ENCODE measurements around the gene TTC7B. TPM values are rescaled to one million over a fixed set of nuclear protein-coding genes. Genes with fewer than 3 reads are reported as not detected.
A peak's percentile ranks its signal among the peaks of the same experiment; 100 is the strongest.

TTC7B gene
- total and polyA plus RNA-seq, 2 of the 8 experiments (the other 6 are each of a cell fraction or from before 2014, with no cell fraction given), result 23.7 to 34.0 TPM

DNA sequence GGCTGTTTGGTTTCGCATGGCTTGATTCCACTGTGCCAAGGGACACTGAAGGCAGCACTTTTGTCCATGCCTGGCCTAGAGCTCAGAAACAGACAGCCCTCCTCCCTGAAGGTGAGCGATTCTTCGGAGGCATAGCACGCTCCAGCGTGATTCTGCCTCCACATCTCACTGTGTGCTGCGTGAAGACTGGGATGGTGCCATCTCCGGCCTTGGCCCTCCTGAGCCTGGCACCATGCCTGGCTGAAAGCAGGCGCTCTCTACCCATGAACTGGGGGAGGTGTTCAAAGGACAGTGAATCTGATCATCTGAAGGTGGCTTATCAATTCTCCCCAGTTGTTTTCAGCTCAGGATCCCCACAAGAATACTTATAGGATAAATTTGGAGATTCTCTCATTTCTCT lies 187.4 kb downstream of the TTC7B start:
- no peak overlapping the region for H3K56ac ChIP-seq (replicated peaks; ENCODE audit: insufficient read length, low read depth, low read length)
- H2AFZ ChIP-seq (ENCODE audit: low read length), result no peak overlapping the region
- no peak overlapping the region for H2AK5ac ChIP-seq (ENCODE audit: low read depth, low read length)
- no peak overlapping the region for H3K4me2 ChIP-seq (ENCODE audit: insufficient read depth in 1 of 2, low read depth in 2 of 2, low read length in 2 of 2)
- H4K20me1 ChIP-seq (replicated peaks in 1 of 2; ENCODE audit: control insufficient read depth in 1 of 2, insufficient read depth in 2 of 2, low read length in 2 of 2), result no peaks in the 10 kb centered on the region
- H4K5ac ChIP-seq (ENCODE audit: insufficient read length, low read depth, low read length), result no peak overlapping the region
- 91% methylated on average over 8 of the region's 8 CpGs; no CpG with 5 or more reads in 1 of the 2 experiments for WGBS, 2 experiments (ENCODE audit: extremely low coverage in 1 of 2, insufficient coverage in 1 of 2, insufficient read length in 1 of 2, insufficient replicate concordance in 2 of 2, low coverage in 1 of 2, low lambda C conversion rate in 2 of 2, missing lambda C conversion rate in 1 of 2)
- H2BK5ac ChIP-seq (ENCODE audit: low read depth, low read length), result no peak overlapping the region
- ChIA-PET POLR2A (ENCODE audit: partially characterized antibody) (interaction anchor here (2.2 kb wide), 1 partner anchor 13 kb away, joined by 7 read pairs; no protein-coding TSS in a partner anchor), CTCF (ENCODE audit: partially characterized antibody) (interaction anchor here (0.6 to 2.1 kb wide), 5 partner anchors 9 to 29 kb away, joined by 3 to 5 read pairs (median 3); no protein-coding TSS in a partner anchor)
- no peaks in the 10 kb centered on the region for H3K9me3 ChIP-seq (ENCODE audit: insufficient read depth in 2 of 2, low read depth in 1 of 2, low read length in 1 of 2)
- H3K14ac ChIP-seq (ENCODE audit: insufficient read length), result no peak overlapping the region
- no peak overlapping the region for H3K27ac ChIP-seq (ENCODE audit: low read depth, low read length)
- TF ChIP-seq, protein P1, sequence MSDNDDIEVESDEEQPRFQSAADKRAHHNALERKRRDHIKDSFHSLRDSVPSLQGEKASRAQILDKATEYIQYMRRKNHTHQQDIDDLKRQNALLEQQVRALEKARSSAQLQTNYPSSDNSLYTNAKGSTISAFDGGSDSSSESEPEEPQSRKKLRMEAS (IDR thresholded peaks at IDR 0.05), result no peak
- TF ChIP-seq, protein P2, sequence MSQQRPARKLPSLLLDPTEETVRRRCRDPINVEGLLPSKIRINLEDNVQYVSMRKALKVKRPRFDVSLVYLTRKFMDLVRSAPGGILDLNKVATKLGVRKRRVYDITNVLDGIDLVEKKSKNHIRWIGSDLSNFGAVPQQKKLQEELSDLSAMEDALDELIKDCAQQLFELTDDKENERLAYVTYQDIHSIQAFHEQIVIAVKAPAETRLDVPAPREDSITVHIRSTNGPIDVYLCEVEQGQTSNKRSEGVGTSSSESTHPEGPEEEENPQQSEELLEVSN (IDR thresholded peaks at IDR 0.05), result no peak
- no peak for TF ChIP-seq SP2 (IDR thresholded peaks at IDR 0.05; ENCODE audit: low read length)
- no peak for TF ChIP-seq BACH1 (IDR thresholded peaks at IDR 0.05; ENCODE audit: low read length)
- no peak for TF ChIP-seq POLR2A (IDR thresholded peaks at IDR 0.05; ENCODE audit: control extremely low read depth in 1 of 2, low read depth in 2 of 2, low read length in 2 of 2)
- no peak for TF ChIP-seq YY1 (IDR thresholded peaks at IDR 0.05; ENCODE audit: low read depth, low read length)
- no peak for TF ChIP-seq KDM5A (IDR thresholded peaks at IDR 0.05; ENCODE audit: low read length)
- no peak for TF ChIP-seq KDM4A (IDR thresholded peaks at IDR 0.05; ENCODE audit: low read depth, low read length, severe bottlenecking)
- TF ChIP-seq GABPA (IDR thresholded peaks at IDR 0.05; ENCODE audit: borderline replicate concordance, insufficient read depth, low read length), result no peak
- no peak overlapping the region for H2BK120ac ChIP-seq (replicated peaks; ENCODE audit: low read depth, low read length)
- peaks cover 2 to 16% (median 10%) of the 10 kb centered on the region in 4 experiments; a peak in 6 of 7 replicates for H3K4me1 ChIP-seq (replicated peaks in 1 of 4; ENCODE audit: control insufficient read depth in 3 of 4, insufficient read depth in 4 of 4, low read length in 3 of 4)
- H3K79me1 ChIP-seq (ENCODE audit: low read depth, low read length), result no peaks in the 10 kb centered on the region
- no peak overlapping the region for H3K18ac ChIP-seq (ENCODE audit: extremely low read depth, low read length)
- no peak overlapping the region for H3K4ac ChIP-seq (replicated peaks; ENCODE audit: insufficient read length, low read depth, low read length)
- H3K36me3 ChIP-seq (ENCODE audit: control insufficient read depth in 2 of 4, insufficient read depth in 4 of 4, low read length in 3 of 4), result no peaks in the 10 kb centered on the region
- H3K23me2 ChIP-seq (ENCODE audit: low read depth, low read length), result no peaks in the 10 kb centered on the region
- H4K91ac ChIP-seq (replicated peaks; ENCODE audit: insufficient read length, low read length), result peak overlapping the region; percentile 44
- no peak for FAIRE-seq
- H4K8ac ChIP-seq (ENCODE audit: extremely low read depth, insufficient read depth, low read length), result no peak overlapping the region
- no peak overlapping the region for H3K9ac ChIP-seq (replicated peaks in 1 of 4; ENCODE audit: extremely low read depth in 1 of 4, low read depth in 3 of 4, low read length in 3 of 4)
- H3K4me3 ChIP-seq (ENCODE audit: extremely low read depth in 1 of 4, insufficient read depth in 2 of 4, low read depth in 3 of 4, low read length in 4 of 4), result no peak overlapping the region
- DNase-seq (ENCODE audit: low read depth in 1 of 2, low spot score in 2 of 2), result no peak
- H3K79me2 ChIP-seq (ENCODE audit: control insufficient read depth in 1 of 2, insufficient read depth in 2 of 2, low read length in 2 of 2), result no peaks in the 10 kb centered on the region
- H2BK15ac ChIP-seq (ENCODE audit: low read length), result no peak overlapping the region
- H3K23ac ChIP-seq (ENCODE audit: insufficient read length), result no peak overlapping the region
- H2BK12ac ChIP-seq (ENCODE audit: low read depth, low read length), result no peak overlapping the region
- no peak overlapping the region for H2BK20ac ChIP-seq (ENCODE audit: low read length)
- no peaks in the 10 kb centered on the region for H3K27me3 ChIP-seq (replicated peaks in 1 of 4; ENCODE audit: control insufficient read depth in 3 of 4, extremely low read depth in 1 of 4, insufficient read depth in 3 of 4, low read length in 3 of 4)
